Chondrocyte (in vitro differentiated cells): ENCODE data around the gene SNX8. TPM values are rescaled to one million over a fixed set of nuclear protein-coding genes. Genes with fewer than 3 reads are reported as not detected.

Experiments used
- DNase-seq: peaks from one replicate; pipeline ENCODE4 v3.0.0; 2021; ENCODE audit warnings: mixed read lengths, low spot score
- H3K27ac Mint-ChIP-seq: one replicate; pipeline ENCODE4 v1.8.0; 2021; ENCODE audit warnings: mild to moderate bottlenecking, moderate library complexity, mixed read lengths; ENCODE audit not compliant: unreplicated experiment
- H3K27me3 Mint-ChIP-seq: 2 replicates; pipeline ENCODE4 v1.8.0; 2021; ENCODE audit warnings: low read depth, mixed read lengths
- H3K36me3 Mint-ChIP-seq: 2 replicates; pipeline ENCODE4 v1.8.0; 2021; ENCODE audit warnings: low read depth, mixed read lengths
- H3K4me1 Mint-ChIP-seq: 2 replicates; pipeline ENCODE4 v1.8.0; 2021; ENCODE audit warnings: low read depth, mild to moderate bottlenecking, mixed read lengths
- H3K4me3 Mint-ChIP-seq: one replicate; pipeline ENCODE4 v1.8.0; 2021; ENCODE audit warnings: mild to moderate bottlenecking, moderate library complexity, mixed read lengths; ENCODE audit not compliant: unreplicated experiment
- H3K9me3 Mint-ChIP-seq: 2 replicates; pipeline ENCODE4 v1.8.0; 2021; ENCODE audit warnings: low read depth, mixed read lengths
- CTCF ChIP-seq: fragments of 200-600 bp; sonication (generic); IDR thresholded peaks from 2 replicates; pipeline ENCODE4 v1.5.0; 2021; ENCODE audit warnings: antibody characterized with exemption, mild to moderate bottlenecking, moderate library complexity
- total RNA-seq: library from RNA; stranded (reverse); gene quantifications from 3 replicates; pipeline ENCODE4 v1.2.1, GENCODE V29; 2021

Gene SNX8
- total RNA-seq, 1 donor from 2014 or later = 45.4 TPM

GRCh38 chr7:2224491-2224928 lies 89.7 kb downstream of the SNX8 start:
- no peak for DNase-seq
- Mint-ChIP-seq H3K4me1 (no peaks in the 10 kb centered on the region), H3K4me3 (no peak overlapping the region), H3K36me3 (peaks cover 18% of the 10 kb centered on the region), H3K9me3 (no peaks in the 10 kb centered on the region), H3K27ac (no peak overlapping the region), H3K27me3 (no peaks in the 10 kb centered on the region)
- no peak for TF ChIP-seq CTCF

GRCh38 chr7:2223321-2223720 lies 90.9 kb downstream of the SNX8 start:
- TF ChIP-seq CTCF = no peak
- peaks cover 19% of the 10 kb centered on the region for H3K36me3 Mint-ChIP-seq
- no peak for DNase-seq
- no peaks in the 10 kb centered on the region for H3K27me3 Mint-ChIP-seq
- H3K4me1 Mint-ChIP-seq = no peaks in the 10 kb centered on the region
- H3K9me3 Mint-ChIP-seq = no peaks in the 10 kb centered on the region
- no peak overlapping the region for H3K4me3 Mint-ChIP-seq
- no peak overlapping the region for H3K27ac Mint-ChIP-seq

- no peak for TF ChIP-seq CTCF
- Mint-ChIP-seq H3K27me3 (no peaks in the 10 kb centered on the region), H3K9me3 (no peaks in the 10 kb centered on the region), H3K4me3 (no peak overlapping the region), H3K4me1 (no peaks in the 10 kb centered on the region), H3K36me3 (peaks cover 22% of the 10 kb centered on the region), H3K27ac (no peak overlapping the region)
- DNase-seq = no peak
These were observed 91.7 kb downstream of the SNX8 start for GRCh38 chr7:2222516-2222915.

DNA sequence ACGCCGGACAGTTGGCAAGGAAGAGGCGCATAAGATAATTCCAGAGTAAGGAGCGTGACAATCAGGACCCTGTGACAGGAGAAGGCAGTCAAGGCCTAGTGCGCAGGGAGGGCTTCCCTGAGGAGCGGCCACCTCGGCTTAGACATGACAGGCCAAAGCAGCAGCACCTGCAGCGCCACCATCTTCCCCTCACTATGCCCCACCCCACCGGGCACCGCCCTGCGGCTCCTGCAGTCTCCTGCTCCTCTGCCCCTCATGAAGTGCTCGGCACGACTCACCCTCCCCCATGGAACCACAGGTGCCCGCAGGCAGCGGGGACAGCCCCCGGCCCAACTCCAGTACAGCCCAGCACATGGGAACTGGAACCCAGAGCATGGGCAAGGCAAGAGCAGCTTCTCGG lies 93.3 kb downstream of the SNX8 start:
- Mint-ChIP-seq H3K4me1 (no peaks in the 10 kb centered on the region), H3K27me3 (no peaks in the 10 kb centered on the region)

DNA sequence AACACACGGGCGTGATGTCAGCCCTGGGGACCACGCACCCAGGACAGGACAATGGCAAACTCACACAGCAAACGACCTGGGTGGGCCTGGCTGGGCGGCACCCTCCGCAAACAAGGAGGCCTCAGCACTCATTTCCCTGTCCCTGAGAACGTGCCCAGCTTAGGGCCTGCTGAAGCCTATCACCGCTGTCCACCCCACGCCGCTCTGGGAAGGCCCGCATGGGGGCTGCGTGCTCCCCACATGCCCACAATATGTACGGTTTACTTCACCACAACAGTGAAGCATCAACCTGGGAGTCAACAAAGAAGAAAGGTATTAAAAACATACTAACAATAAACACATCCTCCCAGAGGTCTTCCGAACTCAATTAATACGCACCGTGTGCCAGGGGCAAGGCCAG lies 93.7 kb downstream of the SNX8 start:
- no peaks in the 10 kb centered on the region for H3K9me3 Mint-ChIP-seq
- peaks cover 31% of the 10 kb centered on the region for H3K36me3 Mint-ChIP-seq
- no peaks in the 10 kb centered on the region for H3K27me3 Mint-ChIP-seq
- H3K4me1 Mint-ChIP-seq = no peaks in the 10 kb centered on the region
- H3K4me3 Mint-ChIP-seq = no peak overlapping the region
- no peak for DNase-seq
- no peak for TF ChIP-seq CTCF
- H3K27ac Mint-ChIP-seq = no peak overlapping the region

More for the DNA sequence above, 93.3 kb downstream of the SNX8 start:
- TF ChIP-seq CTCF = no peak
- H3K27ac Mint-ChIP-seq = no peak overlapping the region
- DNase-seq = no peak
- no peaks in the 10 kb centered on the region for H3K9me3 Mint-ChIP-seq
- peaks cover 30% of the 10 kb centered on the region for H3K36me3 Mint-ChIP-seq
- H3K4me3 Mint-ChIP-seq = no peak overlapping the region
